Endothelial cell of umbilical vein (primary cell): ENCODE data around the gene GATAD1. TPM values are rescaled to one million over a fixed set of nuclear protein-coding genes. Genes with fewer than 3 reads are reported as not detected.

ENCODE experiments used
- BruUV-seq: library from RNA; stranded (reverse); fragments of 400-500 nt; replicated peaks from 2 replicates; lab custom pipeline; 2021; lab: Mats Ljungman, UMichigan
- CTCF ChIA-PET: fragments of 300-600, 350-600 bp; sonication (Branson Sonifier 250); formaldehyde crosslinking; loops from one replicate; lab custom pipeline; 2021; ENCODE audit warnings: antibody characterized with exemption, inconsistent platforms; lab: Charles Lee
- POLR2A ChIA-PET: fragments of 300-600, 350-600 bp; sonication (Branson Sonifier 250); formaldehyde crosslinking; loops from one replicate; lab custom pipeline; 2021; ENCODE audit warnings: antibody characterized with exemption, inconsistent platforms; lab: Charles Lee
- DNase-seq: peaks from one replicate; pipeline ENCODE4 v3.0.0-alpha.2; 2011; ENCODE audit warnings: low read depth, low spot score
- FAIRE-seq: peaks from 2 replicates; lab custom pipeline; 2011; peaks lifted over from hg19 to GRCh38; lab: Jason Lieb, UNC
- H2AFZ ChIP-seq: 2 replicates; pipeline ENCODE4 v1.6.0; 2012; ENCODE audit warnings: low read depth, low read length, control low read depth, inconsistent platforms
- H3K27ac ChIP-seq: 2 replicates; pipeline ENCODE4 v1.5.1; 2011; ENCODE audit warnings: low read depth, mild to moderate bottlenecking, control low read depth, low read length, moderate library complexity; ENCODE audit not compliant: insufficient read depth
- H3K27me3 ChIP-seq, 2 experiments: 2 replicates each; pipeline versions ENCODE4 v1.6.0 to v1.6.1; 2011; ENCODE audit warnings: low read length in 2 of 2, mixed read lengths in 1 of 2; ENCODE audit not compliant: control insufficient read depth in 2 of 2, insufficient read depth in 2 of 2
- H3K36me3 ChIP-seq, 2 experiments: 2 replicates in 1 of 2; 3 replicates in 1 of 2; pipeline ENCODE4 v1.5.1; 2011; ENCODE audit warnings: low read length in 2 of 2, mild to moderate bottlenecking in 1 of 2, moderate library complexity in 1 of 2; ENCODE audit not compliant: control insufficient read depth in 2 of 2, insufficient read depth in 2 of 2; ENCODE audit errors: extremely low read depth in 1 of 2
- H3K4me1 ChIP-seq: 3 replicates; pipeline ENCODE4 v1.5.1; 2011; ENCODE audit warnings: mild to moderate bottlenecking, low read length; ENCODE audit not compliant: control insufficient read depth, insufficient read depth; ENCODE audit errors: extremely low read depth
- H3K4me2 ChIP-seq: 2 replicates; pipeline ENCODE4 v1.6.1; 2011; ENCODE audit warnings: low read length, control low read depth, mixed read lengths; ENCODE audit not compliant: insufficient read depth
- H3K4me3 ChIP-seq, 3 experiments: fragments of 200-600 bp in 1 of 3; sonication (generic), shearing (Covaris generic) in 1 of 3; replicated peaks in 1 of 3; 2 replicates each; pipeline ENCODE4 v1.5.1; 2011 to 2016; ENCODE audit warnings: control low read depth in 3 of 3, low read length in 3 of 3, mild to moderate bottlenecking in 2 of 3, inconsistent platforms in 1 of 3, low read depth in 1 of 3, moderate library complexity in 1 of 3; ENCODE audit not compliant: insufficient read depth in 1 of 3
- H3K79me2 ChIP-seq: 2 replicates; pipeline ENCODE4 v1.6.0; 2012; ENCODE audit warnings: low read length, inconsistent platforms; ENCODE audit not compliant: control insufficient read depth, insufficient read depth
- H3K9ac ChIP-seq: replicated peaks from 2 replicates; pipeline ENCODE3; 2011; ENCODE audit warnings: low read length, control low read depth; ENCODE audit not compliant: insufficient read depth; ENCODE audit errors: extremely low read depth
- H3K9me1 ChIP-seq: replicated peaks from 3 replicates; pipeline ENCODE4 v1.6.0; 2011; ENCODE audit warnings: mild to moderate bottlenecking, low read length; ENCODE audit not compliant: control insufficient read depth, insufficient read depth; ENCODE audit errors: extremely low read depth
- H3K9me3 ChIP-seq: replicated peaks from 2 replicates; pipeline ENCODE4 v1.5.1; 2012; ENCODE audit warnings: low read length, inconsistent platforms; ENCODE audit not compliant: control insufficient read depth, insufficient read depth
- H4K20me1 ChIP-seq: replicated peaks from 2 replicates; pipeline ENCODE3; 2011; ENCODE audit warnings: mild to moderate bottlenecking, low read length; ENCODE audit not compliant: control insufficient read depth, insufficient read depth; ENCODE audit errors: extremely low read depth
- EZH2 ChIP-seq: IDR thresholded peaks from 2 replicates; pipeline ENCODE4 v1.6.1; 2012; ENCODE audit warnings: borderline replicate concordance, low read depth, mild to moderate bottlenecking, moderate library complexity, low read length, inconsistent platforms; ENCODE audit not compliant: severe bottlenecking
- FOS ChIP-seq: IDR thresholded peaks from 2 replicates; pipeline ENCODE4 v1.6.1; 2011; ENCODE audit warnings: mild to moderate bottlenecking, low read length, moderate library complexity, borderline replicate concordance; ENCODE audit not compliant: insufficient read depth
- GATA2 ChIP-seq: IDR thresholded peaks from 2 replicates; pipeline ENCODE4 v1.7.0; 2011; ENCODE audit warnings: low read depth, mild to moderate bottlenecking, moderate library complexity, mixed read lengths, low read length; ENCODE audit not compliant: insufficient read length, insufficient read depth
- JUN ChIP-seq: IDR thresholded peaks from 2 replicates; pipeline ENCODE4 v1.6.1; 2011; ENCODE audit warnings: borderline replicate concordance, low read depth; ENCODE audit not compliant: insufficient read length, insufficient read depth
- MYC ChIP-seq: IDR thresholded peaks from one replicate; pipeline ENCODE4 v1.6.1; 2011; ENCODE audit warnings: mild to moderate bottlenecking, low read depth, low read length
- POLR2A ChIP-seq: IDR thresholded peaks from 2 replicates; pipeline ENCODE4 v1.6.1; 2012; ENCODE audit warnings: low read depth, mild to moderate bottlenecking, control low read depth, low read length
- POLR2AphosphoS5 ChIP-seq: IDR thresholded peaks from 2 replicates; pipeline ENCODE4 v1.6.1; 2012; ENCODE audit warnings: low read depth, mild to moderate bottlenecking, control low read depth, low read length, moderate library complexity; ENCODE audit not compliant: insufficient read depth
- dilution Hi-C: fragments of 300-500 bp; cut with MboI; formaldehyde crosslinking; loops from one replicate; pipeline ENCODE4 v1.15.0; 2019; ENCODE audit warnings: low sequenced_read_pairs; ENCODE audit not compliant: extremely low pct_ligation_motif_present
- intact Hi-C: fragments of 100-400 bp; cut with micrococcal nuclease; formaldehyde crosslinking; loops from one replicate; pipeline ENCODE4 v1.10.0; 2022
- polyA plus RNA-seq, 4 experiments: library from polyadenylated mRNA; depleted of rRNA in 3 of 4; stranded (reverse) in 3 of 4; unstranded in 1 of 4; fragments of >200 nt; gene quantifications; 2 replicates each; pipeline versions ENCODE4 v1.2.1 to v1.2.3, GENCODE V29; 2011 to 2012; ENCODE audit warnings: missing spikeins in 1 of 4
- total RNA-seq: library from RNA; stranded (reverse); gene quantifications from 2 replicates; pipeline ENCODE4 v1.2.3, GENCODE V29; 2021
- TF ChIP-seq, protein P1 (sequence below), 2 donors: IDR thresholded peaks; 1 replicate in 1 of 2; 2 replicates in 1 of 2; pipeline ENCODE4 v1.5.1; 2011; ENCODE audit warnings: low read length in 2 of 2, mild to moderate bottlenecking in 2 of 2, moderate library complexity in 2 of 2, control low read depth in 1 of 2, inconsistent platforms in 1 of 2, low read depth in 1 of 2; ENCODE audit not compliant: insufficient read depth in 1 of 2; ENCODE audit errors: extremely low read depth in 1 of 2
- TF ChIP-seq, protein P2 (sequence below): IDR thresholded peaks from 2 replicates; pipeline ENCODE4 v1.6.1; 2011; ENCODE audit not compliant: insufficient read depth, insufficient read length

The GATAD1 gene
- total and polyA plus RNA-seq, 2 donors (not counting 3 experiments of a cell fraction or from before 2014, with no cell fraction given), result 13.7 to 28.9 TPM

DNA sequence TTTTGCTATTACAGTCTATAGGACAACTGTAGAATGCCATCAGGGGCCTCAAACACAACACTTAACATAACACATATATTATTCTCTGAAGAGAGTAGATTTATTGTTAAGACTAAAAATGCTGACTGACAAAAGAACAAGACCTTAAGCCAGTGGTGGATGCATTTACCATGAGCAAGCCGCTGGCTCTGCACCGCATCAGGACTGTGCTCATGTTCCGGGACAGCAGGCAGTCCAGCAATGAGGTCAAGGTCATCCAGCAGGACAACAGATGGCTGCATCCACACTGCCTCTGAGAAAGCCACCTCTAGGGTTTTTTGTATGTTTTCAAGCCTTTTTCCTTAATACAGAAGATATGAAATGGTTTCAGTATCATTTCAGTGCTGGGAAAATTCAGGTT, 57.3 kb downstream of the GATAD1 start:
- Histone ChIP-seq H3K4me1 (no peaks in the 10 kb centered on the region), H3K36me3 (peaks cover 0 to 2% of the 10 kb centered on the region in 2 experiments), H3K9me3 (no peaks in the 10 kb centered on the region), H3K27ac (no peak overlapping the region), H2AFZ (no peak overlapping the region), H3K9me1 (no peaks in the 10 kb centered on the region), H3K27me3 (no peaks in the 10 kb centered on the region), H3K79me2 (no peaks in the 10 kb centered on the region), H3K4me2 (no peak overlapping the region), H4K20me1 (no peaks in the 10 kb centered on the region), H3K4me3 (no peak overlapping the region), H3K9ac (no peak overlapping the region)
- CTCF ChIA-PET, result no interaction called here
- intact Hi-C loops (no loop called here), dilution Hi-C loops (no loop called here)
- POLR2A ChIA-PET, result no interaction called here
- no peak for FAIRE-seq
- no peak for DNase-seq
- TF ChIP-seq, protein P1, sequence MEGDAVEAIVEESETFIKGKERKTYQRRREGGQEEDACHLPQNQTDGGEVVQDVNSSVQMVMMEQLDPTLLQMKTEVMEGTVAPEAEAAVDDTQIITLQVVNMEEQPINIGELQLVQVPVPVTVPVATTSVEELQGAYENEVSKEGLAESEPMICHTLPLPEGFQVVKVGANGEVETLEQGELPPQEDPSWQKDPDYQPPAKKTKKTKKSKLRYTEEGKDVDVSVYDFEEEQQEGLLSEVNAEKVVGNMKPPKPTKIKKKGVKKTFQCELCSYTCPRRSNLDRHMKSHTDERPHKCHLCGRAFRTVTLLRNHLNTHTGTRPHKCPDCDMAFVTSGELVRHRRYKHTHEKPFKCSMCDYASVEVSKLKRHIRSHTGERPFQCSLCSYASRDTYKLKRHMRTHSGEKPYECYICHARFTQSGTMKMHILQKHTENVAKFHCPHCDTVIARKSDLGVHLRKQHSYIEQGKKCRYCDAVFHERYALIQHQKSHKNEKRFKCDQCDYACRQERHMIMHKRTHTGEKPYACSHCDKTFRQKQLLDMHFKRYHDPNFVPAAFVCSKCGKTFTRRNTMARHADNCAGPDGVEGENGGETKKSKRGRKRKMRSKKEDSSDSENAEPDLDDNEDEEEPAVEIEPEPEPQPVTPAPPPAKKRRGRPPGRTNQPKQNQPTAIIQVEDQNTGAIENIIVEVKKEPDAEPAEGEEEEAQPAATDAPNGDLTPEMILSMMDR (IDR thresholded peaks at IDR 0.05; ENCODE audit: extremely low read depth in 1 of 2, insufficient read depth in 1 of 2, low read depth in 1 of 2, low read length in 2 of 2), result no peak
- TF ChIP-seq, protein P2, sequence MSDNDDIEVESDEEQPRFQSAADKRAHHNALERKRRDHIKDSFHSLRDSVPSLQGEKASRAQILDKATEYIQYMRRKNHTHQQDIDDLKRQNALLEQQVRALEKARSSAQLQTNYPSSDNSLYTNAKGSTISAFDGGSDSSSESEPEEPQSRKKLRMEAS, result no peak
- TF ChIP-seq POLR2AphosphoS5 (no peak), GATA2 (no peak), FOS (no peak), MYC (no peak), POLR2A (no peak), EZH2 (no peak), JUN (no peak)
- BruUV-seq, result no TSS peak
